Loucy (cell line): Measurements from ENCODE around the gene PRKRIP1.

Source experiments
- H2AFZ ChIP-seq: fragments of 200-600 bp; sonication (generic); 2 replicates; pipeline ENCODE4 v1.6.0; 2016; ENCODE audit warnings: antibody characterized with exemption, mild to moderate bottlenecking, low read length, moderate library complexity
- H3F3A ChIP-seq: fragments of 200-600 bp; 2 replicates; pipeline ENCODE4 v1.6.0; 2016; ENCODE audit warnings: antibody characterized with exemption, low read depth, mild to moderate bottlenecking
- H3K27me3 ChIP-seq: fragments of 200-600 bp; sonication (generic); 2 replicates; pipeline ENCODE4 v1.6.1; 2014; ENCODE audit warnings: low read length, mild to moderate bottlenecking; ENCODE audit not compliant: insufficient read depth, poor library complexity, severe bottlenecking
- H3K36me3 ChIP-seq: fragments of 200-600 bp; sonication (generic); 2 replicates; pipeline ENCODE4 v1.6.1; 2016; ENCODE audit warnings: low read length; ENCODE audit not compliant: insufficient read depth
- H3K4me1 ChIP-seq: fragments of 200-600 bp; sonication (generic); 2 replicates; pipeline ENCODE4 v1.5.1; 2014; ENCODE audit warnings: low read length, mild to moderate bottlenecking; ENCODE audit not compliant: insufficient read depth, poor library complexity, severe bottlenecking
- H3K4me2 ChIP-seq: fragments of 200-600 bp; sonication (generic); 2 replicates; pipeline ENCODE4 v1.6.0; 2014; ENCODE audit warnings: antibody characterized with exemption, low read length, low read depth, mild to moderate bottlenecking; ENCODE audit not compliant: poor library complexity, severe bottlenecking
- H3K4me3 ChIP-seq: fragments of 200-600 bp; sonication (generic); 2 replicates; pipeline ENCODE4 v1.5.1; 2014; ENCODE audit warnings: low read length, mild to moderate bottlenecking, mixed read lengths; ENCODE audit not compliant: poor library complexity, severe bottlenecking
- H3K79me2 ChIP-seq: fragments of 200-600 bp; sonication (generic); 2 replicates; pipeline ENCODE4 v1.6.1; 2014; ENCODE audit warnings: low read length; ENCODE audit not compliant: insufficient read depth
- H3K9ac ChIP-seq: fragments of 200-600 bp; sonication (generic); 2 replicates; pipeline ENCODE4 v1.6.0; 2014; ENCODE audit warnings: mild to moderate bottlenecking, low read depth, low read length, moderate library complexity; ENCODE audit not compliant: poor library complexity, severe bottlenecking
- H3K9me2 ChIP-seq: fragments of 200-600 bp; sonication (generic); replicated peaks from 2 replicates; pipeline ENCODE4 v1.6.1; 2016; ENCODE audit warnings: low read depth, low read length, mixed read lengths
- H3K9me3 ChIP-seq: fragments of 200-600 bp; sonication (generic); 2 replicates; pipeline ENCODE4 v1.6.1; 2014; ENCODE audit warnings: mild to moderate bottlenecking, antibody characterized with exemption, low read length, low read depth; ENCODE audit not compliant: insufficient read depth
- H4K20me1 ChIP-seq: fragments of 200-600 bp; sonication (generic); 2 replicates; pipeline ENCODE4 v1.6.0; 2014; ENCODE audit warnings: antibody characterized with exemption, low read length, mild to moderate bottlenecking; ENCODE audit not compliant: insufficient read depth, poor library complexity, severe bottlenecking
- CTCF ChIP-seq: fragments of 200-600 bp; sonication (generic); conservative IDR thresholded peaks from 2 replicates; pipeline ENCODE4 v1.5.1; 2014; ENCODE audit warnings: mild to moderate bottlenecking, antibody characterized with exemption, low read length
- EZH2phosphoT487 ChIP-seq: fragments of 200-600 bp; IDR thresholded peaks from 2 replicates; pipeline ENCODE4 v1.6.1; 2018; ENCODE audit warnings: antibody characterized with exemption, mild to moderate bottlenecking, moderate library complexity, borderline replicate concordance

The PRKRIP1 gene

GRCh38 chr7:102426268-102427018 is 30.3 kb downstream of the PRKRIP1 start:
- peak overlapping the region; percentile 90 for H3K4me2 ChIP-seq
- peaks cover 8% of the 10 kb centered on the region; the same call in 1 of the 2 replicates for H3K36me3 ChIP-seq
- H3K9me3 ChIP-seq, result no peaks in the 10 kb centered on the region
- no peaks in the 10 kb centered on the region for H4K20me1 ChIP-seq
- no peak overlapping the region for H2AFZ ChIP-seq
- peak overlapping the region; percentile 71 for H3K4me3 ChIP-seq
- no peaks in the 10 kb centered on the region for H3K27me3 ChIP-seq
- no peaks in the 10 kb centered on the region for H3K9me2 ChIP-seq
- H3K4me1 ChIP-seq, result peaks cover 42% of the 10 kb centered on the region
- H3K79me2 ChIP-seq, result peaks cover 4% of the 10 kb centered on the region; the same call in 1 of the 2 replicates
- TF ChIP-seq CTCF (no peak), EZH2phosphoT487 (no peak)
- H3K9ac ChIP-seq, result peak overlapping the region; percentile 69
- H3F3A ChIP-seq, result peaks cover 12% of the 10 kb centered on the region; the same call in 1 of the 2 replicates

DNA sequence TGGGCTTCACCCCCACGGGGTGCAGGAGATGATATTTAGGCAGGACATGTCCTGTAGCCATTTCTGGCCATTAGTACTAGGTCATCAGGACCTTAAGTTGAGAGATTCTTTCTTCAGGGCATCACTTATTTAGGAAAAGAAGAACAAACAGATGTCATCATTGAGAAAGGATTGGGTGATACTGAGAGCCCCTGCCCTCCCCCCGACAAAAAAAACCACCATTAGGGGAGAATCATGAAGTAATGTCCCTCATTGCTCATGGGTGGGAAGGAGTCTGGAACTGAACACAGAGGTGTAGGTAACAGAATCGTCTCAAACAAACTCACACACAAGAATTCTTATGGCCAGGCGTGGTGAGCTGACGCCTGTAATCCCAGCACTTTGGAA is 30.8 kb downstream of the PRKRIP1 start:
- Histone ChIP-seq H3K4me2 (peak overlapping the region; percentile 90), H3F3A (peaks cover 12% of the 10 kb centered on the region; the same call in 1 of the 2 replicates), H4K20me1 (no peaks in the 10 kb centered on the region), H3K27me3 (no peaks in the 10 kb centered on the region), H2AFZ (no peak overlapping the region), H3K4me3 (peak overlapping the region; percentile 71), H3K9me3 (no peaks in the 10 kb centered on the region), H3K79me2 (peaks cover 4% of the 10 kb centered on the region; the same call in 1 of the 2 replicates), H3K9ac (peak overlapping the region; percentile 69), H3K4me1 (peaks cover 48% of the 10 kb centered on the region), H3K36me3 (peaks cover 8% of the 10 kb centered on the region; the same call in 1 of the 2 replicates), H3K9me2 (no peaks in the 10 kb centered on the region)
- TF ChIP-seq EZH2phosphoT487, result no peak
- no peak for TF ChIP-seq CTCF

- TF ChIP-seq EZH2phosphoT487 (no peak), CTCF (no peak)
- H3K9ac ChIP-seq, result no peak overlapping the region
- H3K4me3 ChIP-seq, result no peak overlapping the region
Observed at GRCh38 chr7:102429141-102429899, 33.2 kb downstream of the PRKRIP1 start.

More at GRCh38 chr7:102429141-102429899, 33.2 kb downstream of the PRKRIP1 start:
- Histone ChIP-seq H3K27me3 (no peaks in the 10 kb centered on the region), H3K36me3 (peaks cover 6% of the 10 kb centered on the region; the same call in 1 of the 2 replicates), H3K9me3 (no peaks in the 10 kb centered on the region), H3K4me1 (peaks cover 66% of the 10 kb centered on the region), H3F3A (peaks cover 12% of the 10 kb centered on the region; the same call in 1 of the 2 replicates), H3K9me2 (no peaks in the 10 kb centered on the region), H3K79me2 (peaks cover 13% of the 10 kb centered on the region), H2AFZ (no peak overlapping the region), H4K20me1 (peaks cover 3% of the 10 kb centered on the region), H3K4me2 (no peak overlapping the region)
